Progenitor cell of endocrine pancreas (in vitro differentiated cells): ENCODE data around the gene C2orf66. TPM values are rescaled to one million over a fixed set of nuclear protein-coding genes. Genes with fewer than 3 reads are reported as not detected.

Source experiments
- DNase-seq: peaks from one replicate; pipeline ENCODE4 v3.0.0; 2021; ENCODE audit warnings: low spot score; ENCODE audit not compliant: unreplicated experiment
- H3K27ac Mint-ChIP-seq: 2 replicates; pipeline ENCODE4 v1.8.0; 2021; ENCODE audit warnings: mild to moderate bottlenecking, moderate library complexity, mixed read lengths
- H3K27me3 Mint-ChIP-seq: 2 replicates; pipeline ENCODE4 v1.8.0; 2021; ENCODE audit warnings: mixed read lengths
- H3K36me3 Mint-ChIP-seq: 2 replicates; pipeline ENCODE4 v1.8.0; 2022; ENCODE audit warnings: mixed read lengths; ENCODE audit not compliant: insufficient read depth
- H3K4me1 Mint-ChIP-seq: 2 replicates; pipeline ENCODE4 v1.8.0; 2021; ENCODE audit warnings: low read depth, mixed read lengths
- H3K4me3 Mint-ChIP-seq: 2 replicates; pipeline ENCODE4 v1.8.0; 2021; ENCODE audit warnings: low read depth, mild to moderate bottlenecking, moderate library complexity, mixed read lengths
- H3K9me3 Mint-ChIP-seq: 2 replicates; pipeline ENCODE4 v1.8.0; 2021; ENCODE audit warnings: low read depth, mixed read lengths
- CTCF ChIP-seq: fragments of 200-600 bp; sonication (generic); IDR thresholded peaks from one replicate; pipeline ENCODE4 v1.5.0; 2021; ENCODE audit warnings: antibody characterized with exemption, mild to moderate bottlenecking; ENCODE audit not compliant: unreplicated experiment
- total RNA-seq: library from RNA; stranded (reverse); gene quantifications from 2 replicates; pipeline ENCODE4 v1.2.1, GENCODE V29; 2021

C2orf66 gene
- total RNA-seq, 1 donor from 2014 or later = 0.38 TPM

- Mint-ChIP-seq H3K4me3 (no peak overlapping the region), H3K36me3 (peaks cover 8% of the 10 kb centered on the region), H3K27me3 (no peaks in the 10 kb centered on the region), H3K27ac (no peak overlapping the region), H3K9me3 (no peaks in the 10 kb centered on the region), H3K4me1 (no peaks in the 10 kb centered on the region)
- no peak for DNase-seq
- TF ChIP-seq CTCF = no peak
Measured at GRCh38 chr2:196846295-196846694, 37.1 kb upstream of the C2orf66 start.

- no peaks in the 10 kb centered on the region for H3K9me3 Mint-ChIP-seq
- no peak overlapping the region for H3K27ac Mint-ChIP-seq
- no peak for DNase-seq
- no peaks in the 10 kb centered on the region for H3K27me3 Mint-ChIP-seq
- no peak for TF ChIP-seq CTCF
- H3K36me3 Mint-ChIP-seq = peaks cover 12% of the 10 kb centered on the region
- no peaks in the 10 kb centered on the region for H3K4me1 Mint-ChIP-seq
- no peak overlapping the region for H3K4me3 Mint-ChIP-seq
Measured at GRCh38 chr2:196845371-196845770, 36.2 kb upstream of the C2orf66 start.

GRCh38 chr2:196840171-196840570 lies 31.0 kb upstream of the C2orf66 start:
- Mint-ChIP-seq H3K9me3 (no peaks in the 10 kb centered on the region), H3K4me3 (no peak overlapping the region), H3K4me1 (no peaks in the 10 kb centered on the region), H3K36me3 (peaks cover 12% of the 10 kb centered on the region), H3K27ac (no peak overlapping the region), H3K27me3 (no peaks in the 10 kb centered on the region)
- no peak for TF ChIP-seq CTCF
- DNase-seq = no peak

GRCh38 chr2:196839574-196839973 lies 30.4 kb upstream of the C2orf66 start:
- Mint-ChIP-seq H3K36me3 (peaks cover 12% of the 10 kb centered on the region), H3K27me3 (no peaks in the 10 kb centered on the region), H3K27ac (no peak overlapping the region), H3K9me3 (no peaks in the 10 kb centered on the region), H3K4me3 (no peak overlapping the region), H3K4me1 (no peaks in the 10 kb centered on the region)
- no peak for DNase-seq
- TF ChIP-seq CTCF = no peak

- Mint-ChIP-seq H3K4me1 (no peaks in the 10 kb centered on the region), H3K27ac (no peak overlapping the region), H3K4me3 (no peak overlapping the region), H3K36me3 (peaks cover 9% of the 10 kb centered on the region), H3K9me3 (no peaks in the 10 kb centered on the region), H3K27me3 (no peaks in the 10 kb centered on the region)
- no peak for TF ChIP-seq CTCF
- no peak for DNase-seq
Measured at GRCh38 chr2:196836440-196836839, 27.3 kb upstream of the C2orf66 start.
